ENCODE data around the gene ZFHX3. TPM values are rescaled to one million over a fixed set of nuclear protein-coding genes. Genes with fewer than 3 reads are reported as not detected.

Gene ZFHX3
- polyA plus RNA-seq, 1 donor from 2014 or later = 26.4 TPM

GRCh38 chr16:72884573-72884972, 163.4 kb downstream of the ZFHX3 start (continued):
- TF ChIP-seq CTCF (IDR thresholded peaks at IDR 0.05; ENCODE audit: poor library complexity, severe bottlenecking) (no peak), TAF1 (IDR thresholded peaks at IDR 0.05; ENCODE audit: low read depth) (no peak)

GRCh38 chr16:72884037-72884436, 163.9 kb downstream of the ZFHX3 start:
- H3K9me2 ChIP-seq (ENCODE audit: insufficient read depth, low read length) = no peaks in the 10 kb centered on the region
- no peak overlapping the region for H3K4me2 ChIP-seq (ENCODE audit: low read length)
- H3K27ac ChIP-seq (ENCODE audit: low read length) = no peak overlapping the region
- H3K9me3 ChIP-seq (ENCODE audit: low read length) = no peaks in the 10 kb centered on the region
- no peaks in the 10 kb centered on the region for H3K27me3 ChIP-seq (ENCODE audit: insufficient read depth, low read depth, low read length)
- H3K9ac ChIP-seq (ENCODE audit: low read length) = no peak overlapping the region
- peaks cover 39% of the 10 kb centered on the region for H4K20me1 ChIP-seq (ENCODE audit: insufficient read depth)
- no peak overlapping the region for H2AFZ ChIP-seq (ENCODE audit: low read depth, low read length)
- H3K36me3 ChIP-seq (ENCODE audit: insufficient read depth, low read length) = peaks cover 17% of the 10 kb centered on the region
- TF ChIP-seq EZH2 (IDR thresholded peaks at IDR 0.05; ENCODE audit: borderline replicate concordance, insufficient read depth, low read length, poor library complexity, severe bottlenecking) (no peak), CTCF (IDR thresholded peaks at IDR 0.05; ENCODE audit: poor library complexity, severe bottlenecking) (no peak), POLR2AphosphoS5 (IDR thresholded peaks at IDR 0.05) (no peak), SMC3 (conservative IDR thresholded peaks at IDR 0.05; ENCODE audit: poor library complexity) (no peak), MXI1 (conservative IDR thresholded peaks at IDR 0.05; ENCODE audit: poor library complexity, severe bottlenecking) (no peak), RAD21 (conservative IDR thresholded peaks at IDR 0.05) (no peak), EP300 (conservative IDR thresholded peaks at IDR 0.05; ENCODE audit: poor library complexity, severe bottlenecking) (no peak), TAF1 (IDR thresholded peaks at IDR 0.05; ENCODE audit: low read depth) (no peak), REST (IDR thresholded peaks at IDR 0.05; ENCODE audit: borderline replicate concordance) (no peak)
- no peaks in the 10 kb centered on the region for H3F3A ChIP-seq (ENCODE audit: insufficient read depth, low read length, poor library complexity, severe bottlenecking)
- peaks cover 92% of the 10 kb centered on the region for H3K79me2 ChIP-seq (replicated peaks; ENCODE audit: insufficient read depth, low read length)
- H3K4me3 ChIP-seq (ENCODE audit: low read length) = no peak overlapping the region

GRCh38 chr16:72879846-72880245, 168.1 kb downstream of the ZFHX3 start:
- no peak overlapping the region for H3K4me2 ChIP-seq (ENCODE audit: low read length)
- no peaks in the 10 kb centered on the region for H3K9me2 ChIP-seq (ENCODE audit: insufficient read depth, low read length)

More at GRCh38 chr16:72879846-72880245, 168.1 kb downstream of the ZFHX3 start:
- H4K20me1 ChIP-seq (ENCODE audit: insufficient read depth) = peaks cover 43% of the 10 kb centered on the region
- H3K36me3 ChIP-seq (ENCODE audit: insufficient read depth, low read length) = peaks cover 5% of the 10 kb centered on the region
- TF ChIP-seq REST (IDR thresholded peaks at IDR 0.05; ENCODE audit: borderline replicate concordance) = no peak
- no peak for TF ChIP-seq RAD21 (conservative IDR thresholded peaks at IDR 0.05)
- no peak for TF ChIP-seq MXI1 (conservative IDR thresholded peaks at IDR 0.05; ENCODE audit: poor library complexity, severe bottlenecking)
- no peak for TF ChIP-seq EP300 (conservative IDR thresholded peaks at IDR 0.05; ENCODE audit: poor library complexity, severe bottlenecking)
- TF ChIP-seq EZH2 (IDR thresholded peaks at IDR 0.05; ENCODE audit: borderline replicate concordance, insufficient read depth, low read length, poor library complexity, severe bottlenecking) = no peak
- no peak for TF ChIP-seq SMC3 (conservative IDR thresholded peaks at IDR 0.05; ENCODE audit: poor library complexity)
- TF ChIP-seq POLR2AphosphoS5 (IDR thresholded peaks at IDR 0.05) = no peak
- no peak for TF ChIP-seq TAF1 (IDR thresholded peaks at IDR 0.05; ENCODE audit: low read depth)
- H3F3A ChIP-seq (ENCODE audit: insufficient read depth, low read length, poor library complexity, severe bottlenecking) = no peaks in the 10 kb centered on the region
- no peak overlapping the region for H3K27ac ChIP-seq (ENCODE audit: low read length)
- H3K4me3 ChIP-seq (ENCODE audit: low read length) = no peak overlapping the region
- H3K27me3 ChIP-seq (ENCODE audit: insufficient read depth, low read depth, low read length) = no peaks in the 10 kb centered on the region
- no peak overlapping the region for H2AFZ ChIP-seq (ENCODE audit: low read depth, low read length)
- peaks cover 83% of the 10 kb centered on the region for H3K79me2 ChIP-seq (replicated peaks; ENCODE audit: insufficient read depth, low read length)
- H3K9ac ChIP-seq (ENCODE audit: low read length) = no peak overlapping the region
- H3K9me3 ChIP-seq (ENCODE audit: low read length) = no peaks in the 10 kb centered on the region

All from neural cell (in vitro differentiated cells).